ENCODE data around the gene BHLHE23. TPM values are rescaled to one million over a fixed set of nuclear protein-coding genes. Genes with fewer than 3 reads are reported as not detected.
A peak's percentile ranks its signal among the peaks of the same experiment; 100 is the strongest.

The BHLHE23 gene
- total RNA-seq, 1 experiment from 2014 or later = not detected

GRCh38 chr20:63032026-63032800 lies 25.4 kb upstream of the BHLHE23 start:
- Mint-ChIP-seq H3K27me3 (ENCODE audit: insufficient read depth, unreplicated experiment) (peaks cover 55% of the 10 kb centered on the region), H3K4me3 (ENCODE audit: unreplicated experiment) (no peak overlapping the region), H3K36me3 (ENCODE audit: insufficient read depth, unreplicated experiment) (no peaks in the 10 kb centered on the region), H3K4me1 (ENCODE audit: insufficient read depth, unreplicated experiment) (no peaks in the 10 kb centered on the region), H3K27ac (ENCODE audit: low read depth, unreplicated experiment) (no peak overlapping the region), H3K9me3 (ENCODE audit: unreplicated experiment) (no peaks in the 10 kb centered on the region)
- ChIA-PET POLR2A (no interaction called here), CTCF (interaction anchor here (0.6 to 1.2 kb wide), 3 partner anchors 22 to 278 kb away, joined by 3 to 5 read pairs (median 3); no protein-coding TSS in a partner anchor)
- BruUV-seq (replicated peaks) = no TSS peak
- TF ChIP-seq CTCF (IDR thresholded peaks at IDR 0.05; ENCODE audit: unreplicated experiment) = no peak
- DNase-seq (ENCODE audit: unreplicated experiment) = no peak
- intact Hi-C loops (cut with micrococcal nuclease) = no loop called here

- CTCF ChIA-PET = interaction anchor here (0.6 to 1.0 kb wide), 2 partner anchors 21 to 59 kb away, joined by 3 to 5 read pairs; no protein-coding TSS in a partner anchor
- TF ChIP-seq CTCF (IDR thresholded peaks at IDR 0.05; ENCODE audit: unreplicated experiment) = no peak
- intact Hi-C loops (cut with micrococcal nuclease) = no loop called here
- Mint-ChIP-seq H3K27me3 (ENCODE audit: insufficient read depth, unreplicated experiment) (peaks cover 55% of the 10 kb centered on the region), H3K27ac (ENCODE audit: low read depth, unreplicated experiment) (no peak overlapping the region), H3K9me3 (ENCODE audit: unreplicated experiment) (no peaks in the 10 kb centered on the region), H3K4me1 (ENCODE audit: insufficient read depth, unreplicated experiment) (no peaks in the 10 kb centered on the region), H3K36me3 (ENCODE audit: insufficient read depth, unreplicated experiment) (no peaks in the 10 kb centered on the region), H3K4me3 (ENCODE audit: unreplicated experiment) (no peak overlapping the region)
- POLR2A ChIA-PET = no interaction called here
- no TSS peak for BruUV-seq (replicated peaks)
- DNase-seq (ENCODE audit: unreplicated experiment) = no peak
Observed at GRCh38 chr20:63031251-63032014, 24.7 kb upstream of the BHLHE23 start.

- Mint-ChIP-seq H3K27me3 (ENCODE audit: insufficient read depth, unreplicated experiment) (peaks cover 46% of the 10 kb centered on the region), H3K4me3 (ENCODE audit: unreplicated experiment) (no peak overlapping the region), H3K36me3 (ENCODE audit: insufficient read depth, unreplicated experiment) (no peaks in the 10 kb centered on the region), H3K27ac (ENCODE audit: low read depth, unreplicated experiment) (no peak overlapping the region), H3K9me3 (ENCODE audit: unreplicated experiment) (no peaks in the 10 kb centered on the region), H3K4me1 (ENCODE audit: insufficient read depth, unreplicated experiment) (no peaks in the 10 kb centered on the region)
- intact Hi-C loops (cut with micrococcal nuclease) = no loop called here
- no peak for TF ChIP-seq CTCF (IDR thresholded peaks at IDR 0.05; ENCODE audit: unreplicated experiment)
- no TSS peak for BruUV-seq (replicated peaks)
- ChIA-PET CTCF (no interaction called here), POLR2A (no interaction called here)
- DNase-seq (ENCODE audit: unreplicated experiment) = peak; percentile 7
Observed at GRCh38 chr20:63029358-63030121, 22.8 kb upstream of the BHLHE23 start.

GRCh38 chr20:63028461-63028921 lies 21.7 kb upstream of the BHLHE23 start:
- H3K4me3 Mint-ChIP-seq (ENCODE audit: unreplicated experiment) = no peak overlapping the region
- DNase-seq (ENCODE audit: unreplicated experiment) = no peak
- H3K9me3 Mint-ChIP-seq (ENCODE audit: unreplicated experiment) = no peaks in the 10 kb centered on the region
- no peaks in the 10 kb centered on the region for H3K36me3 Mint-ChIP-seq (ENCODE audit: insufficient read depth, unreplicated experiment)
- BruUV-seq (replicated peaks) = no TSS peak
- no peak for TF ChIP-seq CTCF (IDR thresholded peaks at IDR 0.05; ENCODE audit: unreplicated experiment)
- H3K27ac Mint-ChIP-seq (ENCODE audit: low read depth, unreplicated experiment) = no peak overlapping the region
- H3K27me3 Mint-ChIP-seq (ENCODE audit: insufficient read depth, unreplicated experiment) = peaks cover 56% of the 10 kb centered on the region
- no peaks in the 10 kb centered on the region for H3K4me1 Mint-ChIP-seq (ENCODE audit: insufficient read depth, unreplicated experiment)
- ChIA-PET POLR2A (interaction anchor here (0.6 kb wide), 2 partner anchors 27 to 67 kb away, joined by 3 to 4 read pairs; no protein-coding TSS in a partner anchor), CTCF (no interaction called here)
- intact Hi-C loops (cut with micrococcal nuclease) = no loop called here
